Left ventricle myocardium inferior (tissue), 1 donor: ENCODE data around the gene TMEM114. TPM values are rescaled to one million over a fixed set of nuclear protein-coding genes. Genes with fewer than 3 reads are reported as not detected.
A peak's percentile ranks its signal among the peaks of the same experiment; 100 is the strongest.

ENCODE experiments used
- DNase-seq: peaks from one replicate; pipeline ENCODE4 v3.0.0-alpha.2; 2020
- H3K27ac ChIP-seq: fragments of 200-600 bp; replicated peaks from 2 replicates; pipeline ENCODE4 v1.8.0; 2021
- H3K27me3 ChIP-seq: fragments of 200-600 bp; 2 replicates; pipeline ENCODE4 v1.8.0; 2021; ENCODE audit warnings: low read depth
- H3K36me3 ChIP-seq: fragments of 200-600 bp; 2 replicates; pipeline ENCODE4 v1.8.0; 2021
- H3K4me1 ChIP-seq: fragments of 200-600 bp; 2 replicates; pipeline ENCODE4 v1.8.0; 2021
- H3K4me3 ChIP-seq: fragments of 200-600 bp; 2 replicates; pipeline ENCODE4 v1.8.0; 2021; ENCODE audit warnings: mild to moderate bottlenecking, moderate library complexity
- H3K9me3 ChIP-seq: fragments of 200-600 bp; replicated peaks from 2 replicates; pipeline ENCODE4 v1.8.0; 2021
- CTCF ChIP-seq: fragments of 200-600 bp; IDR thresholded peaks from 2 replicates; pipeline ENCODE4 v1.8.0; 2021; ENCODE audit warnings: antibody characterized with exemption, mild to moderate bottlenecking, borderline replicate concordance
- intact Hi-C: fragments of 100-400 bp; cut with micrococcal nuclease; formaldehyde crosslinking; loops from one replicate; pipeline ENCODE4 v1.11.0; 2022
- total RNA-seq: library from RNA; stranded (reverse); fragmentation: NEBNext Ultra II Directional; extraction: Animal tissue kit (Norgen Biotek cat#: 25700); gene quantifications from one replicate; pipeline ENCODE4 v1.2.1, GENCODE V29; 2021
- donor health status: DM: no; HTN: yes; CAD: no; lungs with severe emphysema.

Gene TMEM114
- total RNA-seq, 1 donor from 2014 or later: not detected

- no peak for TF ChIP-seq CTCF
- H3K4me3 ChIP-seq: no peak overlapping the region
- H3K27ac ChIP-seq: no peak overlapping the region
- peaks cover 12% of the 10 kb centered on the region for H3K4me1 ChIP-seq
- no peaks in the 10 kb centered on the region for H3K36me3 ChIP-seq
- no peak for DNase-seq
- intact Hi-C loops: no loop called here
- peaks cover 28% of the 10 kb centered on the region for H3K9me3 ChIP-seq
- peaks cover 57% of the 10 kb centered on the region for H3K27me3 ChIP-seq
Measured at GRCh38 chr16:8594149-8594666, 3.9 kb upstream of the TMEM114 start.

- TF ChIP-seq CTCF: no peak
- Histone ChIP-seq H3K27ac (no peak overlapping the region), H3K27me3 (peaks cover 82% of the 10 kb centered on the region), H3K4me1 (peaks cover 14% of the 10 kb centered on the region), H3K36me3 (no peaks in the 10 kb centered on the region), H3K4me3 (no peak overlapping the region), H3K9me3 (peaks cover 11% of the 10 kb centered on the region)
- DNase-seq: no peak
- intact Hi-C loops: no loop called here
Measured at GRCh38 chr16:8591451-8591850, 1.1 kb upstream of the TMEM114 start.

- intact Hi-C loops: no loop called here
- no peaks in the 10 kb centered on the region for H3K36me3 ChIP-seq
- H3K4me3 ChIP-seq: no peak overlapping the region
- H3K27ac ChIP-seq: no peak overlapping the region
- peaks cover 14% of the 10 kb centered on the region for H3K4me1 ChIP-seq
- no peak for TF ChIP-seq CTCF
- H3K27me3 ChIP-seq: peaks cover 87% of the 10 kb centered on the region
- peaks cover 4% of the 10 kb centered on the region for H3K9me3 ChIP-seq
- DNase-seq: no peak
Measured at GRCh38 chr16:8590811-8591210, 500 bp upstream of the TMEM114 start.

- Histone ChIP-seq H3K36me3 (no peaks in the 10 kb centered on the region), H3K4me1 (peaks cover 14% of the 10 kb centered on the region), H3K9me3 (peaks cover 3% of the 10 kb centered on the region), H3K27ac (no peak overlapping the region), H3K4me3 (peak overlapping the region; percentile 52), H3K27me3 (peaks cover 87% of the 10 kb centered on the region)
- intact Hi-C loops: no loop called here
- peak; percentile 10 for TF ChIP-seq CTCF
- no peak for DNase-seq
Measured at GRCh38 chr16:8589057-8589899, 1.0 kb downstream of the TMEM114 start.

GRCh38 chr16:8588682-8589056 is 1.6 kb downstream of the TMEM114 start:
- no peak overlapping the region for H3K4me3 ChIP-seq
- DNase-seq: no peak
- TF ChIP-seq CTCF: no peak
- no peak overlapping the region for H3K27ac ChIP-seq
- peaks cover 3% of the 10 kb centered on the region for H3K9me3 ChIP-seq
- H3K27me3 ChIP-seq: peaks cover 82% of the 10 kb centered on the region
- peaks cover 14% of the 10 kb centered on the region for H3K4me1 ChIP-seq
- H3K36me3 ChIP-seq: no peaks in the 10 kb centered on the region
- intact Hi-C loops: no loop called here
